Dendritic cell treated with granulocyte-macrophage colony-stimulating factor and Interleukin-4, amounts not matched to agents 40 ng/mL and 50 ng/mL, for 4 days (primary cell): ENCODE data around the gene SHB.

ENCODE experiments used
- H3K27ac Mint-ChIP-seq: one replicate; pipeline ENCODE4 v1.8.0; 2022; ENCODE audit warnings: mild to moderate bottlenecking, mixed read lengths
- H3K27me3 Mint-ChIP-seq: one replicate; pipeline ENCODE4 v1.8.0; 2022; ENCODE audit warnings: mild to moderate bottlenecking, mixed read lengths
- H3K36me3 Mint-ChIP-seq: one replicate; pipeline ENCODE4 v1.8.0; 2022; ENCODE audit warnings: low read depth, mixed read lengths
- H3K4me1 Mint-ChIP-seq: one replicate; pipeline ENCODE4 v1.8.0; 2022; ENCODE audit warnings: low read depth, mixed read lengths
- H3K4me3 Mint-ChIP-seq: one replicate; pipeline ENCODE4 v1.8.0; 2022; ENCODE audit warnings: mild to moderate bottlenecking, moderate library complexity, mixed read lengths
- H3K9me3 Mint-ChIP-seq: one replicate; pipeline ENCODE4 v1.8.0; 2022; ENCODE audit warnings: mixed read lengths
- intact Hi-C: fragments of 100-400 bp; cut with micrococcal nuclease; formaldehyde crosslinking; loops from one replicate; pipeline ENCODE4 v1.15.0; 2022

SHB gene

GRCh38 chr9:37988041-37988440, 81.0 kb downstream of the SHB start:
- no peaks in the 10 kb centered on the region for H3K9me3 Mint-ChIP-seq
- H3K36me3 Mint-ChIP-seq = peaks cover 9% of the 10 kb centered on the region
- no peak overlapping the region for H3K4me3 Mint-ChIP-seq
- no peak overlapping the region for H3K27ac Mint-ChIP-seq
- intact Hi-C loops = no loop called here
- no peaks in the 10 kb centered on the region for H3K27me3 Mint-ChIP-seq
- H3K4me1 Mint-ChIP-seq = peaks cover 58% of the 10 kb centered on the region

- H3K36me3 Mint-ChIP-seq = peaks cover 14% of the 10 kb centered on the region
- H3K9me3 Mint-ChIP-seq = no peaks in the 10 kb centered on the region
- H3K4me3 Mint-ChIP-seq = no peak overlapping the region
- intact Hi-C loops = no loop called here
- no peaks in the 10 kb centered on the region for H3K27me3 Mint-ChIP-seq
- H3K4me1 Mint-ChIP-seq = peaks cover 57% of the 10 kb centered on the region
- H3K27ac Mint-ChIP-seq = no peak overlapping the region
Observed at GRCh38 chr9:37987467-37987981, 81.5 kb downstream of the SHB start.

- Mint-ChIP-seq H3K9me3 (no peaks in the 10 kb centered on the region), H3K4me3 (no peak overlapping the region), H3K27ac (no peak overlapping the region), H3K27me3 (no peaks in the 10 kb centered on the region), H3K4me1 (peaks cover 53% of the 10 kb centered on the region), H3K36me3 (peaks cover 14% of the 10 kb centered on the region)
- intact Hi-C loops = no loop called here
Observed at GRCh38 chr9:37986771-37987258, 82.2 kb downstream of the SHB start.

DNA sequence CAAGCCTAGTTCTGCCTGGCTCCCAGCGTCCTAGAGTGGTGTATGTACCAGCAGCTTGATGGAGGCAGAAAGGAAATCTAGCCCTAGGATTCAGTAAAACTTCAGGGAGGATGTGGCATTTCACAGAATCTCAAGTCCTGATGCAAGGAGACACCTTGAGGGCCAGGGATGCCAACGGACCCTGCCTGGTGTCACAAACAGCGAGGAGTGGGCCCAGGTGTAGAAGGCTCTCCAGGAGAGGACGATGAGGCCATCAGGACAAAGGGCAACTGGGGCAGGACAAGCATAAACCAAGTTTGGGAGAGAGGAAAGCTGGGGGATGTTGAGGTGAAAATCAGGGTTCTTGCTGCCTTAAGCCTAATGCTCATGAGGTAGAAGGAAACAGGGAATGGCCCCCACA, 83.0 kb downstream of the SHB start:
- intact Hi-C loops = no loop called here
- H3K27me3 Mint-ChIP-seq = no peaks in the 10 kb centered on the region
- H3K36me3 Mint-ChIP-seq = peaks cover 14% of the 10 kb centered on the region
- peaks cover 52% of the 10 kb centered on the region for H3K4me1 Mint-ChIP-seq
- no peak overlapping the region for H3K27ac Mint-ChIP-seq
- no peak overlapping the region for H3K4me3 Mint-ChIP-seq
- H3K9me3 Mint-ChIP-seq = no peaks in the 10 kb centered on the region

DNA sequence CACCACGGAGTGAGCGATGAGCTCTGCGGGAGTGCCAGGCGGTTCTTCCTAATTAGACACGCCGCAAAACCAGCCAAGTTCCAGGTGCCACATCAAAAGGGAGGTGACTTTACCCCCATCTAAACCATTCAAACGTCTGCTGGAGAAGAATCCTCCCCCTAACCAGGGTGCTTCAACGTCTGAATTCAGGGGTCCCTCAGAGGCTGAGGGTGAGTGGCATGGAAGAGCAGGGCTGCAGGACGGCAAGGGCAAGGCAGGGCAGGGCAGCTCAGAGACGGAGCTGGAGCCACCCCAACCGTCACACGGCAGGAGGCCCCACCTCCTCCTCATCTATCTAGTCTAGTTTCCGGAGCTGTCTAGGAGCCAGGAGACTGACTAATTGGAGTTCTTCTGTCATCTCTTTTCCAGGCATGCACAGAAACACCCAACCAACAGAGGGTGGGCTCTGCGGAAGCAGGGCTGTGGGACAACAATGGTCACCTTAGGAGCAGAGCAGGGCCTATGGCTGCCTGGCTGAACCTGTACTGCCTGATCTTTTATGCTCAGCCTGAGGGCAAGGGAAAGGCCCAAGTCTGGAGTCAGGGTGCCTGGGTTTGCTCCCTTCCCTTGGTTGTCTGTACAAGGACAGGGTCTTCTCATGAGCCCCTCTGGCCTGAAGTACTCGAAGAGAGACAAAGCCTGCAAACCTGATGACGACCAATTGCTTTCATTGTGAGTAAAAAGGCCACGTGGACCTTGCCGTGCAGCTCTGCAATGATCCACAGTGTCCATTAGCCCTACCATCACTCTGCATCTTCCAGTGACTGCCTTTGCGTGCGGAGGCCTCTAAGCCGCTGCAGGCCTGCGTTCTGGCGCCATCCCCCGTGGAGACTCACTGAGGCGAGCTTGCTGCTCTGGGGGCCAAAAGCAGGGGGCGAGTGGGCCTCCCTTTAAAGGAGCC, 84.1 kb downstream of the SHB start:
- H3K4me3 Mint-ChIP-seq = no peak overlapping the region
- H3K27ac Mint-ChIP-seq = no peak overlapping the region
- no peaks in the 10 kb centered on the region for H3K27me3 Mint-ChIP-seq
- H3K36me3 Mint-ChIP-seq = peaks cover 14% of the 10 kb centered on the region
- peaks cover 42% of the 10 kb centered on the region for H3K4me1 Mint-ChIP-seq
- intact Hi-C loops = no loop called here
- no peaks in the 10 kb centered on the region for H3K9me3 Mint-ChIP-seq

DNA sequence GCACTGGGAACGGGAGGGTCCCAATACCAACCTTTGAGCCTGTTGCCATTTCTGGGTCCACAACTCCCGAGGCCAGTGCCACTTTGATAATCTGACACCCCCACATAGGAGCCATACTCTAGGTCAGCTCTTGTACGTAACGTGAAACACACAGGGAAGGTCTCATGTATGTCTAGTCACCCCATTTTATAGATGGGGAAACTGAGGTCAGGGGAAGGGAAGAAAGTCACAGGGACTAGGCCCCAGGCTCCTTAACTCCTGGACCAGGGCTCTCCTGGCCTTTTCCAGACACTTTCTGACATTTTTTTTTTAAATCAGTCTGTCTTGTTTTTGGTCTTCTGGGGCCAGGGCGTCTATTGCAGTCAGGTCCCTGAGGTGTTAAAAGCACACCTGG, 84.8 kb downstream of the SHB start:
- no peaks in the 10 kb centered on the region for H3K9me3 Mint-ChIP-seq
- H3K36me3 Mint-ChIP-seq = peaks cover 17% of the 10 kb centered on the region
- peaks cover 35% of the 10 kb centered on the region for H3K4me1 Mint-ChIP-seq
- H3K4me3 Mint-ChIP-seq = no peak overlapping the region
- no peaks in the 10 kb centered on the region for H3K27me3 Mint-ChIP-seq
- intact Hi-C loops = no loop called here
- peak overlapping the region; percentile 14 for H3K27ac Mint-ChIP-seq

GRCh38 chr9:37983381-37984067, 85.5 kb downstream of the SHB start:
- Mint-ChIP-seq H3K27me3 (no peaks in the 10 kb centered on the region), H3K4me3 (no peak overlapping the region), H3K27ac (peak overlapping the region; percentile 14), H3K9me3 (no peaks in the 10 kb centered on the region), H3K4me1 (peaks cover 28% of the 10 kb centered on the region), H3K36me3 (peaks cover 20% of the 10 kb centered on the region)
- intact Hi-C loops = no loop called here

GRCh38 chr9:37979844-37980243, 89.2 kb downstream of the SHB start:
- Mint-ChIP-seq H3K4me1 (peaks cover 22% of the 10 kb centered on the region), H3K4me3 (no peak overlapping the region), H3K27ac (no peak overlapping the region)

GRCh38 chr9:37978983-37979382, 90.0 kb downstream of the SHB start:
- Mint-ChIP-seq H3K27me3 (no peaks in the 10 kb centered on the region), H3K36me3 (peaks cover 33% of the 10 kb centered on the region), H3K4me1 (peaks cover 22% of the 10 kb centered on the region), H3K4me3 (no peak overlapping the region), H3K9me3 (no peaks in the 10 kb centered on the region), H3K27ac (no peak overlapping the region)
- intact Hi-C loops = no loop called here

More at GRCh38 chr9:37979844-37980243, 89.2 kb downstream of the SHB start:
- H3K36me3 Mint-ChIP-seq = peaks cover 24% of the 10 kb centered on the region
- intact Hi-C loops = no loop called here
- no peaks in the 10 kb centered on the region for H3K27me3 Mint-ChIP-seq
- no peaks in the 10 kb centered on the region for H3K9me3 Mint-ChIP-seq

- no peaks in the 10 kb centered on the region for H3K9me3 Mint-ChIP-seq
- intact Hi-C loops = no loop called here
- H3K4me3 Mint-ChIP-seq = no peak overlapping the region
Observed at GRCh38 chr9:37978481-37978864, 90.6 kb downstream of the SHB start.

DNA sequence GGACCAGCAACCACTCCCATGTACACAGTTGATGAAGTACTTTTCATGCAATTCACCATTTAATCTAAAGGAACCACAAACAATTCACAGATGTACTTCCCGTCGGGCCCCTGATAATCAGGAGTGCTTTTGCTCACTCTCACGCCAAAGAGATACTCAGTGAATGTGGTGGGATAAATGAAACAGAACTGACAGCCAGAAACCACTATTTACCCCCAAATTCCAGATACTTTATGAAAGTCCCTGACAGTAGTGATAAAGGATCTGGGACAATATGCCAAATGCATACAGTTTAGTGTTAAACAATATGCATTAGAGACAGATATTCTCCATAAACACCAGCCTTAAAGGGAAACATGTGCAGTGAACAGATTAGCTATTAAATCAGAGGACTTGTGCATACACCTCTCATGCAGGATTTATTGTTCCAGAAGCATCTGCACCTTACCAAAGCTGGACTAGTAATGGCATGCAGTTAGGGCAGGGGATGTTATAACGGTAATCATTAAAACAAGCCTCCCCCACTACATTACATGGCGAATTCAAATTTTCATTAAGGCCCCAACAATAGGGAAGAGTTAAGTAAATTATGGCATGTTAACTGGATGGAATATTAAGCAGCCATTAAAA, 91.1 kb downstream of the SHB start:
- intact Hi-C loops = no loop called here
- Mint-ChIP-seq H3K4me3 (no peak overlapping the region), H3K27ac (no peak overlapping the region), H3K36me3 (peaks cover 37% of the 10 kb centered on the region), H3K27me3 (no peaks in the 10 kb centered on the region), H3K9me3 (no peaks in the 10 kb centered on the region), H3K4me1 (peaks cover 19% of the 10 kb centered on the region)

More at GRCh38 chr9:37978481-37978864, 90.6 kb downstream of the SHB start:
- H3K36me3 Mint-ChIP-seq = peaks cover 37% of the 10 kb centered on the region
- H3K4me1 Mint-ChIP-seq = peaks cover 22% of the 10 kb centered on the region
- no peak overlapping the region for H3K27ac Mint-ChIP-seq
- H3K27me3 Mint-ChIP-seq = no peaks in the 10 kb centered on the region

- Mint-ChIP-seq H3K4me3 (no peak overlapping the region), H3K4me1 (peaks cover 16% of the 10 kb centered on the region), H3K27me3 (no peaks in the 10 kb centered on the region), H3K36me3 (peaks cover 44% of the 10 kb centered on the region), H3K27ac (no peak overlapping the region), H3K9me3 (no peaks in the 10 kb centered on the region)
- intact Hi-C loops = no loop called here
Observed at GRCh38 chr9:37976714-37977477, 92.1 kb downstream of the SHB start.

DNA sequence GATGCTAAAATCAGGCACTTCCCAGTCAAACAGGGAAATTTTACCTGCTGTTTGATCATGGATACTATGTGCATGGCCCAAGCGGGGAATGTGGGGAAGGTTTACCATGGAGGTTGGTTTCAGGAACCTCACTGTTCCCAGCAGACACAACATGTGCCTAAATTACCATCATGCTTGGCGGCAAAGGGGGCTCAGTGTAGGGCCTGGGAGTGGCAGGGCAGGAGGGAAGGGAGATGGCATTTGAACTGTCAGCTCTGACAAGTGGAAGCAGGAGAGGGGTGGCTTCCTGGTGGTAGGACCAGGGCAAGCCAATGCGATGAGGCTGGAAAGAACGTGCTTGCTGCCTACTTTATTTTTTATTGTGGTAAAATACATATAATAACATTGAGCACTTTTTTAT, 93.4 kb downstream of the SHB start:
- Mint-ChIP-seq H3K4me1 (peaks cover 17% of the 10 kb centered on the region), H3K27me3 (no peaks in the 10 kb centered on the region), H3K27ac (no peak overlapping the region), H3K4me3 (no peak overlapping the region), H3K9me3 (no peaks in the 10 kb centered on the region), H3K36me3 (peaks cover 55% of the 10 kb centered on the region)
- intact Hi-C loops = no loop called here
